ENCODE data around the gene RPL36.

DNA sequence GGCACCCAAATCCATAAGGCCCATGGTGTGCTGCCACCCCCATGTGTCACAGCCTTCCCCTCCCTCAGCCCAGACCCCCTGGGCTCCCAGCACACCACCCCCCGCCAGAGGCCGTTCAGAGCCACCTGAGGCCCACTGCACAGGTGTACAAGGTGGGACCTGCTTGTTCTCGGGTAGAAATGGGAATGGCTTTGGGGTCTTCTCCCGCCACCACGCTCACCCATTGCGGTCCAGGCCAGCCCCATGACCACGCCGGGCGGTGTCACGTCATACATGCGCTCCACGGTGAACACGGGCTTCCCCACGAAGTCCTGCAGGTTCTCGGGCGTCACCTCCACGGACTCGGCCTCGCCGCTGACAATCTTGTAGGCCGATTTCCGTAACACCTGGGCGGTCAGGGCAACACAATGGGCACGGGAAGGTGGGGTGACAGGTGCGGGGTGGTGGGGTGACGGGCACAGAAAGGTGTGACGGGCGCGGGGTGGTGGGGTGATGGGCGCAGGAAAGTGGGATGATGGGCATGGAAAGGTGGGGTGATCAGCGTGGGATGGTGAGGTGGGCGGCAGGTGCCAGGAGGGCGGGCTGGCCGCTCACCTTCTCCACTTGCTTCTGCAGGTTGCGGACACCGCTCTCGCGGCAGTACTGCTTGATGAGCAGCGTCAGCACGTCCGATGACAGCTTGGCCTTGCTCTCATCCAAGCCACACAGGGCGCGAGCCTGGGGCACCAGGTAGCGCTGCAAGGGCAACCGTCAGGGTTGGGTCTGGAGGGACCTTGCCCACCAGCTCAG lies 4.3 kb downstream of the RPL36 start:
- TF ChIP-seq CTCF (IDR thresholded peaks at IDR 0.05), result no peak
- no peak for TF ChIP-seq POLR2A (IDR thresholded peaks at IDR 0.05)

Measured in heart left ventricle (tissue), 13 donors.